Dermis lymphatic vessel endothelial cell (primary cell): ENCODE data around the gene AHCTF1. TPM values are rescaled to one million over a fixed set of nuclear protein-coding genes. Genes with fewer than 3 reads are reported as not detected.

Source experiments
- total RNA-seq: library from RNA; depleted of rRNA; stranded (reverse); fragments of >200 nt; gene quantifications from 2 replicates; pipeline ENCODE4 v1.2.1, GENCODE V29; 2014

The AHCTF1 gene, protein sequence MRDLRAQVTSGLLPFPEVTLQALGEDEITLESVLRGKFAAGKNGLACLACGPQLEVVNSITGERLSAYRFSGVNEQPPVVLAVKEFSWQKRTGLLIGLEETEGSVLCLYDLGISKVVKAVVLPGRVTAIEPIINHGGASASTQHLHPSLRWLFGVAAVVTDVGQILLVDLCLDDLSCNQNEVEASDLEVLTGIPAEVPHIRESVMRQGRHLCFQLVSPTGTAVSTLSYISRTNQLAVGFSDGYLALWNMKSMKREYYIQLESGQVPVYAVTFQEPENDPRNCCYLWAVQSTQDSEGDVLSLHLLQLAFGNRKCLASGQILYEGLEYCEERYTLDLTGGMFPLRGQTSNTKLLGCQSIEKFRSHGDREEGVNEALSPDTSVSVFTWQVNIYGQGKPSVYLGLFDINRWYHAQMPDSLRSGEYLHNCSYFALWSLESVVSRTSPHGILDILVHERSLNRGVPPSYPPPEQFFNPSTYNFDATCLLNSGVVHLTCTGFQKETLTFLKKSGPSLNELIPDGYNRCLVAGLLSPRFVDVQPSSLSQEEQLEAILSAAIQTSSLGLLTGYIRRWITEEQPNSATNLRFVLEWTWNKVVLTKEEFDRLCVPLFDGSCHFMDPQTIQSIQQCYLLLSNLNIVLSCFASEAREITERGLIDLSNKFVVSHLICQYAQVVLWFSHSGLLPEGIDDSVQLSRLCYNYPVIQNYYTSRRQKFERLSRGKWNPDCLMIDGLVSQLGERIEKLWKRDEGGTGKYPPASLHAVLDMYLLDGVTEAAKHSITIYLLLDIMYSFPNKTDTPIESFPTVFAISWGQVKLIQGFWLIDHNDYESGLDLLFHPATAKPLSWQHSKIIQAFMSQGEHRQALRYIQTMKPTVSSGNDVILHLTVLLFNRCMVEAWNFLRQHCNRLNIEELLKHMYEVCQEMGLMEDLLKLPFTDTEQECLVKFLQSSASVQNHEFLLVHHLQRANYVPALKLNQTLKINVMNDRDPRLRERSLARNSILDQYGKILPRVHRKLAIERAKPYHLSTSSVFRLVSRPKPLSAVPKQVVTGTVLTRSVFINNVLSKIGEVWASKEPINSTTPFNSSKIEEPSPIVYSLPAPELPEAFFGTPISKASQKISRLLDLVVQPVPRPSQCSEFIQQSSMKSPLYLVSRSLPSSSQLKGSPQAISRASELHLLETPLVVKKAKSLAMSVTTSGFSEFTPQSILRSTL (N-terminal part only)
- 23.1 and 32.1 TPM in 2 replicates for total RNA-seq

DNA sequence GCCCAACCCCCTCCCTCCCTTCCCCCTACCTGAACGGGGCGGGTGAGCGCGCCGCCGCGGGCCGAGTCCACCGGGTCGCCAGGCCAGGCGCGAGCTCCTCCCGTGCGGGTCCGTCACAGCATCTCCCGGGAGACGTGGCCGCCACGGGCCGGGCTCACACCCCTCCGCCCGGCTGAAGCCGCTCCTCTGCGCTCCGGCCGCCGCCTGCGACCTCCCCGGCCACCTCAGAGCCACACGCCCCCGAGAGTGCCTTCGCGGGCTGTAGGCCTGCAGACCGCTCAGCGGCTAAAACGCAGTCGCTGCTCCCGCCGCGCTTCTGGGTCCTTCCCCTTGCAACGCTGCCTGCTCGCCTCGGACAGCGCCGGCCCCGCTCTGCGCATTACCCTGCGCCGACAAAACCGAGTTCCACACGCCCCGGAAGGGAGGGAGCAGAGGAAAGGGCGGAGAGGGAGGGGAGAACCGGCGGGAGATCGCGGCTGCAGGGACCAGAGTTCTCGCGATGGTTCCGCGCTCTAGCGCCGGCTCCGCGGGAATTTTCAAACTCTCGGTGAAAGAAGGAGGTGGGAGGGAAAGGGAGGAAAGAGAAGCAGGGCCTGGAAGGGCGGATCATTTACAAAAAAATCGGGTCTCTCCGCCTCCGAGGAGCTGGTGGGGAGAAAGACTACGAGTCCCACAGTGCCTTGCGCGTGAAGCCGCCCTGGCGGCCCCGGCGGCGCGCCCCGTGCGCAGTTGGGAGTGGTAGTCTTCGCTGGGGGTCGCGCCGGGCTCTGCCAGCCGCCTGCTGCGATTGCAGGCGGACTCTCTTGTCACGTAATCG is at the start of gene AHCTF1:
AHCTF1 (minus strand) TSS at position 400 of the 817 bp plus-strand sequence. CDS start 13,578 bp downstream, outside the sequence.

Other genes with a start within 250 kb of the AHCTF1 start
- gene SCCPDH, start 207.5 kb downstream of the AHCTF1 start, total RNA-seq, result 37.4 and 54.9 TPM in 2 replicates
- gene ZNF695, start 76.1 kb upstream of the AHCTF1 start, total RNA-seq, result 1.1 and 1.5 TPM in 2 replicates
- gene ZNF670, start 146.9 kb upstream of the AHCTF1 start, total RNA-seq, result 6.1 and 10.4 TPM in 2 replicates
- gene ZNF669, start 172.4 kb upstream of the AHCTF1 start, total RNA-seq, result 11.8 and 17.3 TPM in 2 replicates
- 90.1 and 93.8 TPM in 2 replicates for gene ZNF124, start 240.1 kb upstream of the AHCTF1 start, total RNA-seq